ENCODE data around the gene ATG9A. TPM values are rescaled to one million over a fixed set of nuclear protein-coding genes. Genes with fewer than 3 reads are reported as not detected.

ATG9A gene
- total RNA-seq, 1 donor from 2014 or later: 66.3 TPM

GRCh38 chr2:219228911-219229304 is 528 bp downstream of the ATG9A start:
- intact Hi-C loops (cut with DNase I): loop anchor here (1.0 to 5.0 kb wide), 3 partner anchors 11 to 68 kb away; partner anchors contain the start of genes ABCB6, GLB1L and STK16
- no peak for DNase-seq (ENCODE audit: low spot score)

GRCh38 chr2:219228041-219228910 is 1.2 kb downstream of the ATG9A start:
- DNase-seq (ENCODE audit: low spot score): no peak
- intact Hi-C loops (cut with DNase I): loop anchor here (2.0 to 5.0 kb wide), 2 partner anchors 17 to 69 kb away; partner anchors contain the start of genes GLB1L and STK16

GRCh38 chr2:219225350-219225749 is 4.1 kb downstream of the ATG9A start:
- intact Hi-C loops (cut with DNase I): loop anchor here (5.0 kb wide), 1 partner anchor 72 kb away; no protein-coding TSS in a partner anchor
- DNase-seq (ENCODE audit: low spot score): no peak

- intact Hi-C loops (cut with DNase I): no loop called here
- no peak for DNase-seq (ENCODE audit: low spot score)
Measured at GRCh38 chr2:219223831-219224610, 5.4 kb downstream of the ATG9A start.

- DNase-seq (ENCODE audit: low spot score): no peak
- intact Hi-C loops (cut with DNase I): no loop called here
Measured at GRCh38 chr2:219221957-219222518, 7.4 kb downstream of the ATG9A start.

- intact Hi-C loops (cut with DNase I): no loop called here
- DNase-seq (ENCODE audit: low spot score): no peak
Measured at GRCh38 chr2:219220652-219221402, 8.6 kb downstream of the ATG9A start.

- DNase-seq (ENCODE audit: low spot score): no peak
- intact Hi-C loops (cut with DNase I): loop anchor here (2.0 kb wide), 1 partner anchor 41 kb away; the partner anchor contains the start of gene RETREG2
Measured at GRCh38 chr2:219219784-219220532, 9.5 kb downstream of the ATG9A start.

- intact Hi-C loops (cut with DNase I): loop anchor here (1.0 to 2.0 kb wide), 2 partner anchors 10 to 40 kb away; partner anchors contain the start of genes ANKZF1, ATG9A and RETREG2
- peak; percentile 98 for DNase-seq (ENCODE audit: low spot score)
Measured at GRCh38 chr2:219218732-219219701, 10.4 kb downstream of the ATG9A start, which contains the start of gene ABCB6. Gene ABCB6 (minus strand): TSS chr2:219218958. CDS start chr2:219218673, 285 bp downstream.

- DNase-seq (ENCODE audit: low spot score): peak; percentile 78
- intact Hi-C loops (cut with DNase I): loop anchor here (1.0 to 2.0 kb wide), 2 partner anchors 11 to 39 kb away; partner anchors contain the start of genes ANKZF1, ATG9A and RETREG2
Measured at GRCh38 chr2:219218217-219218731, 11.2 kb downstream of the ATG9A start.

- no peak for DNase-seq (ENCODE audit: low spot score)
- intact Hi-C loops (cut with DNase I): loop anchor here (2.0 kb wide), 1 partner anchor 36 kb away; the partner anchor contains the start of genes TUBA4A and TUBA4B
Measured at GRCh38 chr2:219216535-219216915, 12.9 kb downstream of the ATG9A start.

- intact Hi-C loops (cut with DNase I): loop anchor here (2.0 kb wide), 1 partner anchor 37 kb away; the partner anchor contains the start of genes TUBA4A and TUBA4B
Measured at GRCh38 chr2:219215871-219216534, 13.4 kb downstream of the ATG9A start.

GRCh38 chr2:219214786-219215185 is 14.7 kb downstream of the ATG9A start:
- intact Hi-C loops (cut with DNase I): no loop called here
- no peak for DNase-seq (ENCODE audit: low spot score)

More at GRCh38 chr2:219215871-219216534, 13.4 kb downstream of the ATG9A start:
- DNase-seq (ENCODE audit: low spot score): no peak

GRCh38 chr2:219214141-219214540 is 15.3 kb downstream of the ATG9A start:
- DNase-seq (ENCODE audit: low spot score): no peak
- intact Hi-C loops (cut with DNase I): no loop called here

- intact Hi-C loops (cut with DNase I): no loop called here
- no peak for DNase-seq (ENCODE audit: low spot score)
Measured at GRCh38 chr2:219213486-219214071, 15.9 kb downstream of the ATG9A start.

GRCh38 chr2:219213026-219213415 is 16.4 kb downstream of the ATG9A start:
- intact Hi-C loops (cut with DNase I): no loop called here
- no peak for DNase-seq (ENCODE audit: low spot score)

GRCh38 chr2:219210886-219211362 is 18.5 kb downstream of the ATG9A start:
- no peak for DNase-seq (ENCODE audit: low spot score)

More at GRCh38 chr2:219210886-219211362, 18.5 kb downstream of the ATG9A start:
- intact Hi-C loops (cut with DNase I): no loop called here

Measured in cardiac septum (tissue), 1 donor.